NK-92 treated with Interleukin-12 subunit alpha and Interleukin-12 subunit beta, amount 100 ng/mL, for 24 hours (cell line): Measurements from ENCODE around the gene BORCS6.
A peak's percentile ranks its signal among the peaks of the same experiment; 100 is the strongest.

Experiments used
- DNase-seq: peaks from one replicate; lab custom pipeline; 2025; lab: John Stamatoyannopoulos, UW

BORCS6 gene

DNA sequence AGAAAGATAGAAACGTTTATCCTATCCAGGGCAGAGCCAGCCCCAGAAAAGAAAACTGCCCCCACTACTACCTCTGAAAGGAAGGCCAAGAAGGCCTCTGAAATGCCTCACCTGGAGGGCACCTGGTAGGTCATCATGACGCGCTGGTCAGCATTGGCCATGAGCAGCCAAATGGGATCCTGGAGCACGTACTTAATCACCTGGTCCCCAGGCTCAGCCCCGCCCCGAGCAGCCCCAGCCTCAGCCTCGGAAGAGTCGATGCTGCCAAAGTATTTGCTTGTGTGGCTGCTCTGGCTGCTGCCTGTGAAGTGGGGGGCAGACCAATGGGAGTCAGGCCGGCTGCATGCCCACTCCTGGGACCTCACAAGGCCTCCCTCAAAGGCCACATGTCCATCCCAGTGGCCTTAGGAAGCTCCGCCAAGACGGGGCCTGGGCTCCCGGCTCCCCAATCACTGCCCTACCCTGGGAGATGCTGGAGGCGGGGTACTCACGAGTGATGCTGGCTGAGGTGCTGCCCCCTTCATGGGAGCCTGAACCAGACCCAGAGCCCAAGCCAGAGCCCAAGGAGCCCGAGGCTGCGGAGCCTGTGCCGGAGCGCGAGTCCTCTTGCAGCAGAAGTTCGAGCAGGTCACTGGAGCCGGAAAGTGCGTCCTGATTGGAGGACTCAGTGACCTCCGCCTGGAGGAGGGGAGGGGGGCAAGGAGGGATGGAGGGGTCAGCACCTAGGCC, 47.7 kb downstream of the BORCS6 start:
- DNase-seq = no peak

DNA sequence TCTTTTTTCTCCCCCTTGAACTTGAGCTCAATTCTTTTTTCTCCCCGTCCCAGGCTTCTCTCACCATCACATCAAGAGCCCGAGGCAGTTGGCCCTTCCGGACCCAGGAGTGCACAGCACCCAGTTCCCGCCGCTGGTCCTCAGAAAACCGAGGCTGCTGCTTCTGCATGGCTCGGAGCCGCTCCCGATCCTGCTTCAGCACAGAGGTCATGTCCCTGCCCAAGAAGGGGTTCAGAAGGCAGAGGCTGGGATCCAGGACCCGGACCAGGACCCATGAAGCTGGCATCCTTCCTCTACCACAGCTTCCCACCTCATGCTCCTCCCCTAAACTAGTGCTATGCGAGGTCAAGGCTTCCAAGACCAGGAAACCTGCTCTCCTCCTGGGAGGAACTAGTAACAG, 48.2 kb downstream of the BORCS6 start:
- no peak for DNase-seq

GRCh38 chr17:8141045-8141444, 48.9 kb downstream of the BORCS6 start:
- no peak for DNase-seq

DNA sequence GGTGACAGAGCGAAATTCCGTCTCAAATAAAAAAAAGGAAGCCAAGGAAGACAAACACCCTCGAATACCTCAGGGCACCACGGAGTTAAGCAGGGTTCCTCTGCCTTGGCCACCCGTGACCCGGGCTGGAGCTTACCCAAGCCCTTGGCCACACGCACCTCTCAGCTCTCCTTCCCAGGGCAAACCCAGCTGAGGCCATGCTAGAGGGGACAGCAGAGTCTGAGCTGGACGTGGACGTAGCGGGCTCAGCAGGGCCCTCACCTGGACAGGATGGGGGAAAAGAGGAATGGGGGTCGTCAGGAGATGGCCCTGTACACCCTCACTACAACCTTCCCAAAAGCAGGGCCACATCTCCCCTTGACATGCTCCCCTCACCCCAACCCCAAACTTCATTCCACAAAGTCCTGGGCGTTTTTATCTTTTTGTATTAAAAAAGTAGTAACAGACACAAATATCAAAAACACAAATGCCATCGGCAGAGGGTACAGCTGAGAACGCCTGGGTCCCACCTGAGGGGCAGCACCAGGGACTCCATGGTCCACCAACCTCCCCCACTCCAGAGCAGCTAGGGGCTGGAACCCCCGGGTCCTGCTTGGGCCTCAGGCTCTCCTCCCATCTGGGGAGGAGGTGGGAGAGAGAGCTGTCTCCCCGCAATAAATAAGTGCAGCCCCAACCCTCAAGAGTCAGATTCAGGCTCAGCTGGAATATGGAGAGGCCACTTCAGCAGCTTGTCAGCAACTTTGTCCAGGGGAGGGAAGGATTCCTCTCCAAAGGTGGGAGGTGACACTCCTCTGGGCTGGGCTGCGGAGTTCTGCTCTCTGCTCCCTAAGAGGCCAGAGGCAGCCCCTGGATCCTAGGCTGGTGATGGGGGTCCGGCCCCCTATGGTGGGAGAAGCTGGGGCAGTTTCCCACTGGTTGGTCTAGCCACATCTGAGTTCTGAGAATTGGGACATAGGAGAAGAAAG, 49.6 kb downstream of the BORCS6 start:
- DNase-seq = no peak

GRCh38 chr17:8138672-8139371, 51.2 kb downstream of the BORCS6 start:
- DNase-seq = peak; percentile 77

DNA sequence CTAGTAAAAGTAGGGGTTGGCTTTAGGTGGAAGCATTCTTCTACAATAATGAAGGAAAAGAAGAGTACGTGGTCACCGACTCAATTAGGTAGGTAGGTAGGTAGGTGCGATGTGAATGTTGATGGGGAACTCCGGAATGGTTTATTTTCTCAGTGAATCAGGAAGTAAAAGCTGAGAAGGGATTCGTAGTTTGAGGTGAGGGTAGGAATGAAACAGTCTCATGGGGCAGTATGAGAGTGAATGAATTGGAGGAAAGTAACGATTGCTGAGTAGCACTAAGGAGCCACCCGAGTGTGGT, 51.7 kb downstream of the BORCS6 start:
- no peak for DNase-seq
